ENCODE results near the gene PHKA2.
A peak's percentile ranks its signal among the peaks of the same experiment; 100 is the strongest.

PHKA2 gene

DNA sequence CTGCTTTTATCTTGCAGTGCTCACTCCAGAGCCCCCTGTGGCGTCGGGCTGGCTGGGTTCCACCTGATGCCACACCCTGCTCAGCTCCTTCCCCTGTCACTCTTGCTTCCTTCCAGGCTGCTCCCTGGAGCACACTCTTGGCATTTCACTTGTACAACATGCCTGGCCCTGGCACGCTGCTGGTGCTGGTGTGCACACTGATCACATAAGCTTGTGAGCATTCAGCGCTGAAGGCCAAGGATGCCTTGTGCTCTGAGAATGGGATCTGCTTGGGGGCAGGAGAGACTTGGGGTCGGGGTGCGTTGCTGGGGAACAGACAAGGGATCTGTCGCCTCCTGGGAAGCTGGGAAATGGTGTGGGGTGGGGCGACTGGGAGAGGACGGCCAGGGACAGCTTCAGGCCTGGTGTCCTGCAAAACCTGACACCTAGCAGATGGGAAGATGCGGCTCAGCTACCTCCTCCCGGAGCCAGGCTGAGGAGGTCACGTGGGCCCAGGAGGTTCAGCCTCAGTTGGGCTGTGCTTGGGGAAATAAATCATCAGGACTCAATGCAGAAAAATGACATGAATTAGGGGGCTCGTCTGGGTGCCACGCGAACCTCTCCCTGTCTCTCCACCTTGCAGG lies 108.5 kb downstream of the PHKA2 start:
- DNase-seq (ENCODE audit: low read depth in 2 of 2), result no peak
- TF ChIP-seq, protein P1, sequence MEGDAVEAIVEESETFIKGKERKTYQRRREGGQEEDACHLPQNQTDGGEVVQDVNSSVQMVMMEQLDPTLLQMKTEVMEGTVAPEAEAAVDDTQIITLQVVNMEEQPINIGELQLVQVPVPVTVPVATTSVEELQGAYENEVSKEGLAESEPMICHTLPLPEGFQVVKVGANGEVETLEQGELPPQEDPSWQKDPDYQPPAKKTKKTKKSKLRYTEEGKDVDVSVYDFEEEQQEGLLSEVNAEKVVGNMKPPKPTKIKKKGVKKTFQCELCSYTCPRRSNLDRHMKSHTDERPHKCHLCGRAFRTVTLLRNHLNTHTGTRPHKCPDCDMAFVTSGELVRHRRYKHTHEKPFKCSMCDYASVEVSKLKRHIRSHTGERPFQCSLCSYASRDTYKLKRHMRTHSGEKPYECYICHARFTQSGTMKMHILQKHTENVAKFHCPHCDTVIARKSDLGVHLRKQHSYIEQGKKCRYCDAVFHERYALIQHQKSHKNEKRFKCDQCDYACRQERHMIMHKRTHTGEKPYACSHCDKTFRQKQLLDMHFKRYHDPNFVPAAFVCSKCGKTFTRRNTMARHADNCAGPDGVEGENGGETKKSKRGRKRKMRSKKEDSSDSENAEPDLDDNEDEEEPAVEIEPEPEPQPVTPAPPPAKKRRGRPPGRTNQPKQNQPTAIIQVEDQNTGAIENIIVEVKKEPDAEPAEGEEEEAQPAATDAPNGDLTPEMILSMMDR (IDR thresholded peaks at IDR 0.05; ENCODE audit: low read depth, low read length), result no peak

DNA sequence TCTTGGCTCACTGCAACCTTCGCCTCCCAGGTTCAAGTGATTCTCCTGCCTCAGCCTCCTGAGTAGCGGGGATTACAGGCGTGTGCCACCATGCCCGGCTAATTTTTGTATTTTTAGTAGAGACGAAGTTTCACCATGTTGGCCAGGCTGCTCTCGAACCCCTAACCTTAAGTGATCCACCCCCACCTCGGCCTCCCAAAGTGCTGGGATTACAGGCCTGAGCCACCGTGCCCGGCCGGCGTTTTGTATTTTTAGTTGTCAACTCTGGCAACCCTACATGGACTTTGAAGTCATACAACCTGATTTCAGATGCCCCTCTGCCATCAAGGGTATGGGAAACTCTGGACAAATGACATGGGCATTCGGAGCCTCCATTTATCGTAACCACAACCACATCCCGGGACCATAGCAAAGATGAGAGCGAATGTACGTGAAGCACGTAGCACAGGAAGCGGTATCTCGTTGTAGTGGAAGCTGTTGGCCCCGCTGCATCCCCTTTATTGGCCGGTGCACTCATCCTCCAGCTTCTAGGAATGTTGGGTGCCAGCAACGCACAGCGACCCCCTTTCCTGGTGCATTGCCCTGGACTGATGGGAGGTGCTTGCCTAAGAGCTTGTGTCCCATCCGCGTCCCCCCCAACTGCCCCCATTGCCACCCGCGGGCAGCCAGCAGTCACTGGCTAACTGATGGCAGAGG lies 109.2 kb downstream of the PHKA2 start:
- H3K4me3 ChIP-seq (replicated peaks in 1 of 2; ENCODE audit: low read depth in 2 of 2, low read length in 2 of 2), result no peak overlapping the region
- TF ChIP-seq, protein P1 (IDR thresholded peaks at IDR 0.05; ENCODE audit: low read depth, low read length), result no peak
- DNase-seq (ENCODE audit: low read depth in 2 of 2), result no peak

More for the DNA sequence above, 108.5 kb downstream of the PHKA2 start:
- H3K4me3 ChIP-seq (replicated peaks in 1 of 2; ENCODE audit: low read depth in 2 of 2, low read length in 2 of 2), result no peak overlapping the region

DNA sequence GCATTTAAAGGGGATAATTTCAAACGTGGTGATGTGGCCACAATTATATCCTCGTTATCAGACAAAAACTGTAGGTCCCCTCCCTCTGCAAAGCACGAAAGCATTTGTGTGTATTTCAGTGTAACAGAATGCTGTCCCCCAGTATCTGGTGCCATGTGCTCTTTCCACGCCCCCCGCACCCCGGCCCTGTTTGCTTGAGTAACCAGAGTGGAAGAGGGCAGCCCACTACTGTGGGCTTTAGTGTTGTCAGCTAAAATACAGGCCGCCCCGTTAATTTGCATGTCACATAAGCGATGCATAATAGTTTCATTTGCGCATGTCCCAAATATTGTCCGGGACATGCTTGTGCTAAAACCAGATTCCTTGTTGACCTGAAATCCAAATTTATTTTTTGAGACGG lies 110.1 kb downstream of the PHKA2 start:
- H3K4me3 ChIP-seq (replicated peaks in 1 of 2; ENCODE audit: low read depth in 2 of 2, low read length in 2 of 2), result no peak overlapping the region
- no peak for DNase-seq (ENCODE audit: low read depth in 2 of 2)

DNA sequence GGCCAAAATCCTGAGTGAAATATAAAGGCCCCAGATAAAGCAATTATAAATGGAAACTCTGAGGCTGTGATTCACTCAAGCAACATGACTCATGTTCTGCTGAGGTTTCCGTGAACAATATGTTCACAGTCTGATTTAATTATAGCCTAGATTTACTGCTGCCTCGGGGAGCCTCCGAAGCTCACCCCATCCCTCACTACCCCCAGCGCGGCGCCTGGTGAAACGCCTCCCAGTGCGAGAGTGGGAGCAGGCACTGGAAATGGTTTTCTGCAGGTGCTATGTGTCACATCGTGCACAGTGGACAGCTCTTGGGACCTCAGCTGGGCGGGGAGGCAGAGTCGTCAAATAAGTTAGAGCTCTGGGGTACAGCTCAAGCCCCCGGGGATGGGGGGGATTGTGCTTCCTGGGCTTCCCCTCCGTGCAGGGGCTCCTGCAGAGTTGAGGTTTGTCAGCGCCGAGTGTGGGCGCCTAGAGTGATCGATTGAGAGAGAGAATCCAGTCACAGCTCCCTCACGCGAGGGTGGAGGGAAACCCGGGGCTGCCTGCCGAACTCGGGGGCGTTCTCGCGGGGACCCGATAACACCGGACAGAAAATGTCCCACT lies 110.6 kb downstream of the PHKA2 start:
- H3K4me3 ChIP-seq (replicated peaks in 1 of 2; ENCODE audit: low read depth in 2 of 2, low read length in 2 of 2), result peak overlapping the region; percentile 5 to 11
- TF ChIP-seq, protein P1 (IDR thresholded peaks at IDR 0.05; ENCODE audit: low read depth, low read length), result no peak
- peak; percentile 71 to 72 for DNase-seq (ENCODE audit: low read depth in 2 of 2)

More for the DNA sequence above, 110.1 kb downstream of the PHKA2 start:
- TF ChIP-seq, protein P1 (IDR thresholded peaks at IDR 0.05; ENCODE audit: low read depth, low read length), result no peak

DNA sequence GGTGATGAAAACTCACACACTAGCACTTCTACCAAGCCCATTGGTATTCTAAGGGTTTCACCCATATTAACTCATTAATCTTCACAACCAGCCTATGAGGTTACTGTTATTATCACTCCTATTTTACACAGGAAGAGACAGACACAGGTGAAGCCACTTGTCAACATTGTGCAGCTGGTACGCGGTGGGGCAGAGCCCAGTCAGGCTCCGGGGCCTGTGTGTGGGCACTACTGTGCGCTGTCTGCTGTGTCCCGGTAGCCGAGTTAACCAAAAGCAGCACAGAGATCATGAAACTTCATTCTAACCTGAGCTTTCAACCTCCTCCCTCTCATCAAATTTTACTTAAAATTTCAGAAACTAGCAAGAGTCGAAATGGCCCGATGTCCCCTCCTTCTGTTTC lies 111.3 kb downstream of the PHKA2 start:
- no peak for DNase-seq (ENCODE audit: low read depth in 2 of 2)
- H3K4me3 ChIP-seq (replicated peaks in 1 of 2; ENCODE audit: low read depth in 2 of 2, low read length in 2 of 2), result no peak overlapping the region
- TF ChIP-seq, protein P1 (IDR thresholded peaks at IDR 0.05; ENCODE audit: low read depth, low read length), result no peak

DNA sequence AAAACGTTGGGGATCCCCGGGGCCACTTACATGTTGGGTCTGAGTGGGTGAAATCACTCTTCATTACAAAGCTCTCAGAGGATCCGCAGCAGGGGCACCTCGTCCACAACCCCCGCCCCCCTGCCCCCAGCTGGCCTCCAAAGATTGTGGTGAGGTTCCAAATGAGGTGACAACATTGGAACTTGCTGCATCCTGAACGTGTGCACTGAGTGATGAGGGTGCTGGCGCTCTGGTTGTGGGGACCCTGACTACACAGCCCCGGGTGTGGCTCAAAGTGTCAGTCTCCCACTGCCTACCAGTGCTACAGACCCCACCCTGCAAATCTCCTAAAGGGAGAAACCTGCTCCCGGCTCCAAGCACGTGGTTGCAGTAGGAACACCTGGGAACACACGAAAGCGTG lies 111.9 kb downstream of the PHKA2 start:
- no peak for DNase-seq (ENCODE audit: low read depth in 2 of 2)
- H3K4me3 ChIP-seq (replicated peaks in 1 of 2; ENCODE audit: low read depth in 2 of 2, low read length in 2 of 2), result no peak overlapping the region
- TF ChIP-seq, protein P1 (IDR thresholded peaks at IDR 0.05; ENCODE audit: low read depth, low read length), result no peak

Measured in cardiac fibroblast (primary cell).